ENCODE data around the gene NBEA.

NBEA gene

GRCh38 chr13:35349673-35350278, 407.7 kb downstream of the NBEA start:
- H4K12ac ChIP-seq (ENCODE audit: low read depth, low read length), result no peak overlapping the region
- no peak overlapping the region for H2AFZ ChIP-seq (ENCODE audit: insufficient read depth, low read length, poor library complexity)
- no peaks in the 10 kb centered on the region for H3K9me3 ChIP-seq (ENCODE audit: insufficient read depth, low read depth, low read length)
- no peaks in the 10 kb centered on the region for H3K79me2 ChIP-seq (ENCODE audit: control insufficient read depth, insufficient read depth, low read length, poor library complexity)
- H2BK12ac ChIP-seq (ENCODE audit: low read length), result no peak overlapping the region
- H2BK120ac ChIP-seq (ENCODE audit: insufficient read depth, low read length, poor library complexity), result no peak overlapping the region
- no peaks in the 10 kb centered on the region for H3K36me3 ChIP-seq (ENCODE audit: control insufficient read depth in 1 of 2, insufficient read depth in 2 of 2, low read length in 2 of 2)
- no peak overlapping the region for H4K91ac ChIP-seq (ENCODE audit: low read depth, low read length)
- H2BK5ac ChIP-seq (ENCODE audit: low read depth, low read length, poor library complexity), result no peak overlapping the region
- no peaks in the 10 kb centered on the region for H3K79me1 ChIP-seq (ENCODE audit: low read length)
- H3K27ac ChIP-seq (ENCODE audit: low read depth, low read length), result no peak overlapping the region
- no peak overlapping the region for H3K4me2 ChIP-seq (ENCODE audit: low read length)
- no peak overlapping the region for H3K4ac ChIP-seq (ENCODE audit: low read depth, low read length)
- no peak overlapping the region for H2AK5ac ChIP-seq (ENCODE audit: low read length)
- H3K14ac ChIP-seq (ENCODE audit: low read length), result no peak overlapping the region
- H4K8ac ChIP-seq (ENCODE audit: low read depth, low read length), result no peak overlapping the region
- no CpG with 5 or more reads among the region's 5 CpGs for WGBS (ENCODE audit: extremely low coverage, insufficient coverage, insufficient read length)
- H3K18ac ChIP-seq (ENCODE audit: low read length), result no peak overlapping the region
- peak; percentile 10 to 65 for DNase-seq
- no peaks in the 10 kb centered on the region for H3K27me3 ChIP-seq (ENCODE audit: insufficient read depth, low read length)
- H3K23ac ChIP-seq (ENCODE audit: low read length), result no peak overlapping the region
- H3K4me1 ChIP-seq (ENCODE audit: control insufficient read depth in 1 of 2, insufficient read depth in 2 of 2, low read length in 2 of 2), result no peaks in the 10 kb centered on the region
- no peak overlapping the region for H3K9ac ChIP-seq (ENCODE audit: low read length)
- no peak overlapping the region for H3K4me3 ChIP-seq (ENCODE audit: low read depth, low read length)

DNA sequence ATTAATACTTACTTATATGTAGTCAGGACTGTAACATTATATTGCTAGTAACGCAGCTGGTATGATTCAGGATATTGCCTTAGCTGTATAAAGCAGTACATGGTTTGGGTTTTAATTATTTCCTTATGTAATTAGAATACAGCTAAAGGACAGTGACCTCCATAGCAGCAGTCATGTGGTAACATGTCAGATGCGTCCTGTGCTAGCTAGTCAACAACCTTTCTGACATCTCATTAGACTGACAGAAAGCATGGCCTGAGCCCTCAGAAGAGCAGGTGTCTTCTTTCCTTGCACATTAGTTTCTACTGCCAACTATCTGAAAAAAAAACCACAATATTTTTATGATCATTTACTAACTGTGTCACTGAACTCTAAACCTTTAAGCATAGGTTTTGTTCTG, 412.2 kb downstream of the NBEA start:
- H3K27ac ChIP-seq (ENCODE audit: low read depth, low read length), result no peak overlapping the region
- no peaks in the 10 kb centered on the region for H3K9me3 ChIP-seq (ENCODE audit: insufficient read depth, low read depth, low read length)
- no peak overlapping the region for H3K18ac ChIP-seq (ENCODE audit: low read length)
- no peak overlapping the region for H3K9ac ChIP-seq (ENCODE audit: low read length)
- H3K36me3 ChIP-seq (ENCODE audit: control insufficient read depth in 1 of 2, insufficient read depth in 2 of 2, low read length in 2 of 2), result no peaks in the 10 kb centered on the region
- H3K27me3 ChIP-seq (ENCODE audit: insufficient read depth, low read length), result no peaks in the 10 kb centered on the region
- no peak overlapping the region for H3K23ac ChIP-seq (ENCODE audit: low read length)
- H4K8ac ChIP-seq (ENCODE audit: low read depth, low read length), result no peak overlapping the region
- no peak overlapping the region for H2AFZ ChIP-seq (ENCODE audit: insufficient read depth, low read length, poor library complexity)
- no peak overlapping the region for H3K4ac ChIP-seq (ENCODE audit: low read depth, low read length)
- H3K79me2 ChIP-seq (ENCODE audit: control insufficient read depth, insufficient read depth, low read length, poor library complexity), result no peaks in the 10 kb centered on the region
- no CpG with 5 or more reads among the region's 2 CpGs for WGBS (ENCODE audit: extremely low coverage, insufficient coverage, insufficient read length)
- no peak overlapping the region for H2BK5ac ChIP-seq (ENCODE audit: low read depth, low read length, poor library complexity)
- no peak overlapping the region for H2AK5ac ChIP-seq (ENCODE audit: low read length)
- no peaks in the 10 kb centered on the region for H3K79me1 ChIP-seq (ENCODE audit: low read length)
- no peak overlapping the region for H4K12ac ChIP-seq (ENCODE audit: low read depth, low read length)
- no peak overlapping the region for H3K4me2 ChIP-seq (ENCODE audit: low read length)
- H3K4me1 ChIP-seq (ENCODE audit: control insufficient read depth in 1 of 2, insufficient read depth in 2 of 2, low read length in 2 of 2), result no peaks in the 10 kb centered on the region
- H3K4me3 ChIP-seq (ENCODE audit: low read depth, low read length), result no peak overlapping the region
- no peak overlapping the region for H3K14ac ChIP-seq (ENCODE audit: low read length)
- no peak for DNase-seq
- no peak overlapping the region for H2BK12ac ChIP-seq (ENCODE audit: low read length)
- H4K91ac ChIP-seq (ENCODE audit: low read depth, low read length), result no peak overlapping the region
- no peak overlapping the region for H2BK120ac ChIP-seq (ENCODE audit: insufficient read depth, low read length, poor library complexity)

DNA sequence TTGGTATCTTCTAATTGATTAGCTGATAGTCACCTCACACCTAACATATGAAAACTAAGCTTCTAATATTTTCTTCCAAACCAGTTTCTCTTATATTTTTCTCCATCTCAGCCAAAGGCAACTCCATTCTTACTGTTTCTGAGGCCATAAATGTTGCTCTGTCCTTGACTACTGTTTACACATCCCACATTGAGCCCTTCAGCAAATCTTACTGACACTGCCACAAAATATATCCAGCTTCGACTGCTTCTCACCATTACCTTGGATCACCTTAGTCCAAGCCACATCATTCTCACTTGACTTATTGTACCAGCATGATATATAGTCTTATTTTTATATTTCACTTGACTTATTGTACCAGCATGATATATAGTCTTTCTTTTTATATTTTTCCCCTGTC, 412.8 kb downstream of the NBEA start:
- Histone ChIP-seq H3K79me2 (ENCODE audit: control insufficient read depth, insufficient read depth, low read length, poor library complexity) (no peaks in the 10 kb centered on the region), H3K4ac (ENCODE audit: low read depth, low read length) (no peak overlapping the region), H3K9me3 (ENCODE audit: insufficient read depth, low read depth, low read length) (no peaks in the 10 kb centered on the region), H3K18ac (ENCODE audit: low read length) (no peak overlapping the region), H4K91ac (ENCODE audit: low read depth, low read length) (no peak overlapping the region), H4K12ac (ENCODE audit: low read depth, low read length) (no peak overlapping the region), H3K36me3 (ENCODE audit: control insufficient read depth in 1 of 2, insufficient read depth in 2 of 2, low read length in 2 of 2) (no peaks in the 10 kb centered on the region), H3K27ac (ENCODE audit: low read depth, low read length) (no peak overlapping the region), H2AK5ac (ENCODE audit: low read length) (no peak overlapping the region), H3K4me3 (ENCODE audit: low read depth, low read length) (no peak overlapping the region), H3K9ac (ENCODE audit: low read length) (no peak overlapping the region), H2BK12ac (ENCODE audit: low read length) (no peak overlapping the region), H2BK120ac (ENCODE audit: insufficient read depth, low read length, poor library complexity) (no peak overlapping the region), H3K27me3 (ENCODE audit: insufficient read depth, low read length) (no peaks in the 10 kb centered on the region), H3K79me1 (ENCODE audit: low read length) (no peaks in the 10 kb centered on the region), H3K4me2 (ENCODE audit: low read length) (no peak overlapping the region), H4K8ac (ENCODE audit: low read depth, low read length) (no peak overlapping the region), H2BK5ac (ENCODE audit: low read depth, low read length, poor library complexity) (no peak overlapping the region), H3K4me1 (ENCODE audit: control insufficient read depth in 1 of 2, insufficient read depth in 2 of 2, low read length in 2 of 2) (no peaks in the 10 kb centered on the region), H3K14ac (ENCODE audit: low read length) (no peak overlapping the region), H3K23ac (ENCODE audit: low read length) (no peak overlapping the region), H2AFZ (ENCODE audit: insufficient read depth, low read length, poor library complexity) (no peak overlapping the region)
- no CpG with 5 or more reads among the region's 1 CpG for WGBS (ENCODE audit: extremely low coverage, insufficient coverage, insufficient read length)
- no peak for DNase-seq

DNA sequence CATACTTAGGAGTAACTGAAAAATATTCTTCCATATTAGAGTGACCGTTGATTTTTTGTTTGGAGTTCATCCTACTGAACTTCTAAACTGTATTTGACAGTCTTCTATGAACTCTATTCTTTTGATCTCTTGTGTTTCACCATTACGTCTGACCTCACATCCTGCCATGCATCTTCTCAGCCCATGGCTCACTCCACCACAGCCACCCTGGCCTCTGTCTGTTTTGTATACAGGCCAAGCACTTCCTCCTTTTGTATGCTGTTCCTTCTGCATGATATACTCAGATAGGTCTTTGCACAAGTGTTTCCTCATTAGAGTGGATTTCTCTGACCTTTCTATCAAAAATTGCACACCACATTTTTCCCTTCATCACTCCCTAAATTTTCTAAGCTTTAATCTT, 414.5 kb downstream of the NBEA start:
- H2BK5ac ChIP-seq (ENCODE audit: low read depth, low read length, poor library complexity), result no peak overlapping the region
- H2AK5ac ChIP-seq (ENCODE audit: low read length), result no peak overlapping the region
- no peak overlapping the region for H3K4me2 ChIP-seq (ENCODE audit: low read length)
- H3K27me3 ChIP-seq (ENCODE audit: insufficient read depth, low read length), result no peaks in the 10 kb centered on the region
- H3K36me3 ChIP-seq (ENCODE audit: control insufficient read depth in 1 of 2, insufficient read depth in 2 of 2, low read length in 2 of 2), result no peaks in the 10 kb centered on the region
- no peak overlapping the region for H3K27ac ChIP-seq (ENCODE audit: low read depth, low read length)
- H4K12ac ChIP-seq (ENCODE audit: low read depth, low read length), result no peak overlapping the region
- H2BK12ac ChIP-seq (ENCODE audit: low read length), result no peak overlapping the region
- no peak overlapping the region for H3K14ac ChIP-seq (ENCODE audit: low read length)
- no peak overlapping the region for H4K91ac ChIP-seq (ENCODE audit: low read depth, low read length)
- no peak overlapping the region for H4K8ac ChIP-seq (ENCODE audit: low read depth, low read length)
- H3K18ac ChIP-seq (ENCODE audit: low read length), result no peak overlapping the region
- no peaks in the 10 kb centered on the region for H3K9me3 ChIP-seq (ENCODE audit: insufficient read depth, low read depth, low read length)
- no CpG with 5 or more reads among the region's 2 CpGs for WGBS (ENCODE audit: extremely low coverage, insufficient coverage, insufficient read length)
- H2AFZ ChIP-seq (ENCODE audit: insufficient read depth, low read length, poor library complexity), result no peak overlapping the region
- no peak overlapping the region for H3K4ac ChIP-seq (ENCODE audit: low read depth, low read length)
- no peak overlapping the region for H3K23ac ChIP-seq (ENCODE audit: low read length)
- H2BK120ac ChIP-seq (ENCODE audit: insufficient read depth, low read length, poor library complexity), result no peak overlapping the region
- H3K9ac ChIP-seq (ENCODE audit: low read length), result no peak overlapping the region
- H3K4me1 ChIP-seq (ENCODE audit: control insufficient read depth in 1 of 2, insufficient read depth in 2 of 2, low read length in 2 of 2), result no peaks in the 10 kb centered on the region
- no peaks in the 10 kb centered on the region for H3K79me1 ChIP-seq (ENCODE audit: low read length)
- no peak for DNase-seq
- H3K4me3 ChIP-seq (ENCODE audit: low read depth, low read length), result no peak overlapping the region
- no peaks in the 10 kb centered on the region for H3K79me2 ChIP-seq (ENCODE audit: control insufficient read depth, insufficient read depth, low read length, poor library complexity)
